ENCODE results near the gene PDIA6. TPM values are rescaled to one million over a fixed set of nuclear protein-coding genes. Genes with fewer than 3 reads are reported as not detected.
A peak's percentile ranks its signal among the peaks of the same experiment; 100 is the strongest.
"Not testable (repeated sequence)": the region's sequence is repeated elsewhere in the genome, so short reads cannot be mapped to it uniquely, and the experiment has no call there.

Gene PDIA6
- total RNA-seq, 1 experiment from 2014 or later: 92.4 TPM

GRCh38 chr2:10819714-10820314 is 7.2 kb upstream of the PDIA6 start:
- Histone ChIP-seq H3K27me3 (ENCODE audit: low read length) (no peaks in the 10 kb centered on the region), H3K4me3 (ENCODE audit: low read length) (no peak overlapping the region), H3K36me3 (ENCODE audit: insufficient read depth, low read length) (no peaks in the 10 kb centered on the region), H3K27ac (ENCODE audit: low read length) (no peak overlapping the region), H3K4me2 (ENCODE audit: low read depth, low read length, poor library complexity, severe bottlenecking) (no peak overlapping the region), H3K9me2 (replicated peaks; ENCODE audit: insufficient read depth, low read length) (no peaks in the 10 kb centered on the region), H2AFZ (ENCODE audit: low read length) (no peak overlapping the region), H3K9me3 (ENCODE audit: low read length) (no peaks in the 10 kb centered on the region), H3K79me2 (ENCODE audit: low read length) (no peaks in the 10 kb centered on the region), H4K20me1 (ENCODE audit: insufficient read depth, low read depth, low read length) (no peaks in the 10 kb centered on the region), H3K9ac (ENCODE audit: low read length) (no peak overlapping the region), H3K4me1 (ENCODE audit: low read length) (no peaks in the 10 kb centered on the region)
- no peak for DNase-seq

- no peaks in the 10 kb centered on the region for H3K4me1 ChIP-seq (ENCODE audit: low read length)
- DNase-seq: no peak
- no peak overlapping the region for H3K27ac ChIP-seq (ENCODE audit: low read length)
- H3K27me3 ChIP-seq (ENCODE audit: low read length): no peaks in the 10 kb centered on the region
- H4K20me1 ChIP-seq (ENCODE audit: insufficient read depth, low read depth, low read length): no peaks in the 10 kb centered on the region
- no peak overlapping the region for H3K4me3 ChIP-seq (ENCODE audit: low read length)
- H3K36me3 ChIP-seq (ENCODE audit: insufficient read depth, low read length): no peaks in the 10 kb centered on the region
- no peak overlapping the region for H2AFZ ChIP-seq (ENCODE audit: low read length)
- H3K79me2 ChIP-seq (ENCODE audit: low read length): no peaks in the 10 kb centered on the region
- no peaks in the 10 kb centered on the region for H3K9me3 ChIP-seq (ENCODE audit: low read length)
- H3K9ac ChIP-seq (ENCODE audit: low read length): no peak overlapping the region
- H3K4me2 ChIP-seq (ENCODE audit: low read depth, low read length, poor library complexity, severe bottlenecking): no peak overlapping the region
- H3K9me2 ChIP-seq (replicated peaks; ENCODE audit: insufficient read depth, low read length): no peaks in the 10 kb centered on the region
These were observed 6.4 kb upstream of the PDIA6 start for GRCh38 chr2:10818984-10819383.

GRCh38 chr2:10818305-10818704 is 5.7 kb upstream of the PDIA6 start:
- H3K9me2 ChIP-seq (replicated peaks; ENCODE audit: insufficient read depth, low read length); H3K27me3 ChIP-seq (ENCODE audit: low read length); DNase-seq; H3K79me2 ChIP-seq (ENCODE audit: low read length); H3K27ac ChIP-seq (ENCODE audit: low read length); H4K20me1 ChIP-seq (ENCODE audit: insufficient read depth, low read depth, low read length); H3K9ac ChIP-seq (ENCODE audit: low read length); H3K9me3 ChIP-seq (ENCODE audit: low read length); H2AFZ ChIP-seq (ENCODE audit: low read length); H3K4me2 ChIP-seq (ENCODE audit: low read depth, low read length, poor library complexity, severe bottlenecking); H3K4me1 ChIP-seq (ENCODE audit: low read length); H3K4me3 ChIP-seq (ENCODE audit: low read length); H3K36me3 ChIP-seq (ENCODE audit: insufficient read depth, low read length): not testable (repeated sequence)

GRCh38 chr2:10817413-10817812 is 4.8 kb upstream of the PDIA6 start:
- H2AFZ ChIP-seq (ENCODE audit: low read length): no peak overlapping the region
- H3K36me3 ChIP-seq (ENCODE audit: insufficient read depth, low read length): no peaks in the 10 kb centered on the region
- no peaks in the 10 kb centered on the region for H3K9me3 ChIP-seq (ENCODE audit: low read length)
- H3K9ac ChIP-seq (ENCODE audit: low read length): no peak overlapping the region
- no peaks in the 10 kb centered on the region for H3K79me2 ChIP-seq (ENCODE audit: low read length)
- no peaks in the 10 kb centered on the region for H4K20me1 ChIP-seq (ENCODE audit: insufficient read depth, low read depth, low read length)
- no peak overlapping the region for H3K4me2 ChIP-seq (ENCODE audit: low read depth, low read length, poor library complexity, severe bottlenecking)
- no peak for DNase-seq
- H3K27me3 ChIP-seq (ENCODE audit: low read length): no peaks in the 10 kb centered on the region
- no peak overlapping the region for H3K27ac ChIP-seq (ENCODE audit: low read length)
- H3K4me1 ChIP-seq (ENCODE audit: low read length): peaks cover 5% of the 10 kb centered on the region
- H3K4me3 ChIP-seq (ENCODE audit: low read length): no peak overlapping the region
- H3K9me2 ChIP-seq (replicated peaks; ENCODE audit: insufficient read depth, low read length): no peaks in the 10 kb centered on the region

GRCh38 chr2:10814571-10815331 is 2.2 kb upstream of the PDIA6 start:
- Histone ChIP-seq H2AFZ (ENCODE audit: low read length) (no peak overlapping the region), H3K9ac (ENCODE audit: low read length) (no peak overlapping the region)

GRCh38 chr2:10814142-10814541 is 1.6 kb upstream of the PDIA6 start:
- no peak for DNase-seq
- Histone ChIP-seq H3K27ac (ENCODE audit: low read length) (no peak overlapping the region), H3K4me1 (ENCODE audit: low read length) (peaks cover 31% of the 10 kb centered on the region), H2AFZ (ENCODE audit: low read length) (no peak overlapping the region), H3K79me2 (ENCODE audit: low read length) (peaks cover 31% of the 10 kb centered on the region), H3K9me3 (ENCODE audit: low read length) (no peaks in the 10 kb centered on the region), H3K4me2 (ENCODE audit: low read depth, low read length, poor library complexity, severe bottlenecking) (no peak overlapping the region), H3K36me3 (ENCODE audit: insufficient read depth, low read length) (no peaks in the 10 kb centered on the region), H4K20me1 (ENCODE audit: insufficient read depth, low read depth, low read length) (peaks cover 26% of the 10 kb centered on the region), H3K4me3 (ENCODE audit: low read length) (no peak overlapping the region), H3K27me3 (ENCODE audit: low read length) (no peaks in the 10 kb centered on the region), H3K9me2 (replicated peaks; ENCODE audit: insufficient read depth, low read length) (no peaks in the 10 kb centered on the region), H3K9ac (ENCODE audit: low read length) (no peak overlapping the region)

More at GRCh38 chr2:10814571-10815331, 2.2 kb upstream of the PDIA6 start:
- Histone ChIP-seq H3K4me2 (ENCODE audit: low read depth, low read length, poor library complexity, severe bottlenecking) (no peak overlapping the region), H3K27ac (ENCODE audit: low read length) (no peak overlapping the region), H3K9me2 (replicated peaks; ENCODE audit: insufficient read depth, low read length) (no peaks in the 10 kb centered on the region), H3K4me3 (ENCODE audit: low read length) (no peak overlapping the region), H3K4me1 (ENCODE audit: low read length) (peaks cover 25% of the 10 kb centered on the region), H3K36me3 (ENCODE audit: insufficient read depth, low read length) (no peaks in the 10 kb centered on the region), H3K79me2 (ENCODE audit: low read length) (peaks cover 25% of the 10 kb centered on the region), H4K20me1 (ENCODE audit: insufficient read depth, low read depth, low read length) (peaks cover 20% of the 10 kb centered on the region), H3K9me3 (ENCODE audit: low read length) (no peaks in the 10 kb centered on the region), H3K27me3 (ENCODE audit: low read length) (no peaks in the 10 kb centered on the region)
- DNase-seq: no peak

GRCh38 chr2:10813163-10814138 is 866 bp upstream of the PDIA6 start:
- DNase-seq; H3K9me3 ChIP-seq (ENCODE audit: low read length); H3K27ac ChIP-seq (ENCODE audit: low read length); H3K9me2 ChIP-seq (replicated peaks; ENCODE audit: insufficient read depth, low read length); H3K36me3 ChIP-seq (ENCODE audit: insufficient read depth, low read length); H3K27me3 ChIP-seq (ENCODE audit: low read length): not testable (repeated sequence)
- peak overlapping the region; percentile 70 for H3K4me3 ChIP-seq (ENCODE audit: low read length)
- H2AFZ ChIP-seq (ENCODE audit: low read length): peak overlapping the region; percentile 91
- H4K20me1 ChIP-seq (ENCODE audit: insufficient read depth, low read depth, low read length): peaks cover 28% of the 10 kb centered on the region
- H3K9ac ChIP-seq (ENCODE audit: low read length): peak overlapping the region; percentile 68
- peaks cover 34% of the 10 kb centered on the region for H3K4me1 ChIP-seq (ENCODE audit: low read length)
- H3K79me2 ChIP-seq (ENCODE audit: low read length): peaks cover 38% of the 10 kb centered on the region
- peak overlapping the region; percentile 78 for H3K4me2 ChIP-seq (ENCODE audit: low read depth, low read length, poor library complexity, severe bottlenecking)

GRCh38 chr2:10811517-10811916 is 1.1 kb downstream of the PDIA6 start:
- no peak overlapping the region for H2AFZ ChIP-seq (ENCODE audit: low read length)

More at GRCh38 chr2:10811517-10811916, 1.1 kb downstream of the PDIA6 start:
- Histone ChIP-seq H3K9ac (ENCODE audit: low read length) (peak overlapping the region; percentile 95), H3K9me3 (ENCODE audit: low read length) (no peaks in the 10 kb centered on the region), H3K4me2 (ENCODE audit: low read depth, low read length, poor library complexity, severe bottlenecking) (peak overlapping the region; percentile 78), H4K20me1 (ENCODE audit: insufficient read depth, low read depth, low read length) (peaks cover 36% of the 10 kb centered on the region), H3K4me1 (ENCODE audit: low read length) (peaks cover 34% of the 10 kb centered on the region), H3K27me3 (ENCODE audit: low read length) (no peaks in the 10 kb centered on the region), H3K9me2 (replicated peaks; ENCODE audit: insufficient read depth, low read length) (no peaks in the 10 kb centered on the region), H3K27ac (ENCODE audit: low read length) (peak overlapping the region; percentile 79), H3K79me2 (ENCODE audit: low read length) (peaks cover 58% of the 10 kb centered on the region), H3K36me3 (ENCODE audit: insufficient read depth, low read length) (peaks cover 20% of the 10 kb centered on the region), H3K4me3 (ENCODE audit: low read length) (peak overlapping the region; percentile 70)
- peak; percentile 46 for DNase-seq

Data from Karpas-422 (cell line).